IMR-90 (cell line): ENCODE measurements around the gene PMEPA1. TPM values are rescaled to one million over a fixed set of nuclear protein-coding genes. Genes with fewer than 3 reads are reported as not detected.

ENCODE experiments used
- ATAC-seq: fragments of 200-7000 bp; cut with Tn5 transposase; 2 replicates; pipeline ENCODE4 v1.9.1; 2020; ENCODE audit warnings: low read depth, mild to moderate bottlenecking, moderate library complexity
- BruUV-seq: library from RNA; stranded (reverse); fragments of 400-500 nt; replicated peaks from 2 replicates; lab custom pipeline; 2021; lab: Mats Ljungman, UMichigan
- CTCF ChIA-PET: fragments of 300-600 bp; formaldehyde crosslinking; extraction: SDS; loops from one replicate; lab custom pipeline; 2021; ENCODE audit warnings: antibody characterized with exemption; lab: Yijun Ruan, JAX
- POLR2A ChIA-PET: fragments of 300-600 bp; sonication (Branson Sonifier 250); formaldehyde crosslinking; loops from one replicate; lab custom pipeline; 2022; ENCODE audit warnings: antibody characterized with exemption; ENCODE audit not compliant: unreplicated experiment; lab: Charles Lee
- DNase-seq: peaks from one replicate; pipeline ENCODE4 v3.0.0; 2013
- H2AFZ ChIP-seq: replicated peaks from 2 replicates; pipeline ENCODE3; 2013; ENCODE audit warnings: low read length, mild to moderate bottlenecking; ENCODE audit not compliant: poor library complexity
- H2AK5ac ChIP-seq: 2 replicates; pipeline ENCODE4 v1.6.1; 2013; ENCODE audit warnings: low read depth, low read length, inconsistent platforms
- H2AK9ac ChIP-seq: replicated peaks from 2 replicates; pipeline ENCODE3; 2013; ENCODE audit warnings: mild to moderate bottlenecking, low read depth, low read length, moderate library complexity; ENCODE audit not compliant: poor library complexity
- H2BK120ac ChIP-seq: 2 replicates; pipeline ENCODE4 v1.6.1; 2013; ENCODE audit warnings: low read depth, low read length, inconsistent platforms
- H2BK15ac ChIP-seq: 3 replicates; pipeline ENCODE4 v1.6.1; 2013; ENCODE audit warnings: low read depth, low read length, inconsistent platforms
- H2BK20ac ChIP-seq: 2 replicates; pipeline ENCODE4 v1.6.1; 2013; ENCODE audit warnings: low read depth, mild to moderate bottlenecking, inconsistent platforms, low read length, moderate library complexity
- H2BK5ac ChIP-seq: 2 replicates; pipeline ENCODE4 v1.6.1; 2013; ENCODE audit warnings: mild to moderate bottlenecking, low read depth, low read length, inconsistent platforms; ENCODE audit not compliant: poor library complexity, severe bottlenecking
- H3K14ac ChIP-seq: replicated peaks from 2 replicates; pipeline ENCODE4 v1.6.1; 2013; ENCODE audit warnings: low read depth, low read length, inconsistent platforms
- H3K18ac ChIP-seq: 2 replicates; pipeline ENCODE4 v1.6.1; 2013; ENCODE audit warnings: low read depth, low read length, control low read depth
- H3K23ac ChIP-seq: 2 replicates; pipeline ENCODE4 v1.6.1; 2013; ENCODE audit warnings: low read depth, low read length, inconsistent platforms
- H3K27ac ChIP-seq: 2 replicates; pipeline ENCODE4 v1.5.1; 2013; ENCODE audit warnings: mild to moderate bottlenecking, control low read depth, low read length; ENCODE audit not compliant: insufficient read depth
- H3K27me3 ChIP-seq: 2 replicates; pipeline ENCODE4 v1.6.1; 2013; ENCODE audit warnings: low read length; ENCODE audit not compliant: control insufficient read depth, insufficient read depth
- H3K36me3 ChIP-seq: 2 replicates; pipeline ENCODE4 v1.6.1; 2013; ENCODE audit warnings: low read length, mixed read lengths; ENCODE audit not compliant: control insufficient read depth, insufficient read depth
- H3K4ac ChIP-seq: 2 replicates; pipeline ENCODE4 v1.6.1; 2013; ENCODE audit warnings: low read depth, low read length, inconsistent platforms
- H3K4me1 ChIP-seq: 2 replicates; pipeline ENCODE4 v1.6.1; 2013; ENCODE audit warnings: low read length, mixed read lengths; ENCODE audit not compliant: control insufficient read depth, insufficient read depth
- H3K4me2 ChIP-seq: 2 replicates; pipeline ENCODE4 v1.6.1; 2013; ENCODE audit warnings: low read depth, mild to moderate bottlenecking, control low read depth, low read length, moderate library complexity
- H3K4me3 ChIP-seq: 2 replicates; pipeline ENCODE4 v1.5.1; 2013; ENCODE audit warnings: low read depth, mild to moderate bottlenecking, control low read depth, low read length, moderate library complexity; ENCODE audit not compliant: insufficient read depth
- H3K56ac ChIP-seq: 2 replicates; pipeline ENCODE4 v1.6.1; 2013; ENCODE audit warnings: low read length, inconsistent platforms; ENCODE audit not compliant: insufficient read depth; ENCODE audit errors: extremely low read depth
- H3K79me1 ChIP-seq, 2 experiments: 2 replicates each; pipeline ENCODE4 v1.6.1; 2013; ENCODE audit warnings: low read length in 2 of 2, inconsistent platforms in 1 of 2, low read depth in 1 of 2
- H3K9ac ChIP-seq: 2 replicates; pipeline ENCODE4 v1.6.1; 2013; ENCODE audit warnings: low read depth, low read length, control low read depth
- H3K9me1 ChIP-seq: 2 replicates; pipeline ENCODE4 v1.6.1; 2013; ENCODE audit warnings: low read length, inconsistent platforms; ENCODE audit not compliant: insufficient read depth
- H3K9me3 ChIP-seq: 2 replicates; pipeline ENCODE4 v1.6.1; 2013; ENCODE audit warnings: low read length; ENCODE audit not compliant: control insufficient read depth, insufficient read depth
- H4K20me1 ChIP-seq: 2 replicates; pipeline ENCODE4 v1.6.1; 2013; ENCODE audit warnings: low read length, inconsistent platforms; ENCODE audit not compliant: insufficient read depth
- H4K5ac ChIP-seq: 2 replicates; pipeline ENCODE4 v1.6.1; 2013; ENCODE audit warnings: mild to moderate bottlenecking, low read depth, low read length, control low read depth
- H4K8ac ChIP-seq, 2 experiments: 2 replicates each; pipeline ENCODE4 v1.6.1; 2013; ENCODE audit warnings: low read depth in 2 of 2, low read length in 2 of 2, control low read depth in 1 of 2, inconsistent platforms in 1 of 2
- H4K91ac ChIP-seq: 2 replicates; pipeline ENCODE4 v1.6.1; 2013; ENCODE audit warnings: low read depth, low read length, inconsistent platforms; ENCODE audit not compliant: insufficient read depth
- BHLHE40 ChIP-seq: fragments of 150-350 bp; IDR thresholded peaks from 2 replicates; pipeline ENCODE4 v1.6.1; 2016; ENCODE audit warnings: mild to moderate bottlenecking, low read depth, low read length
- CEBPB ChIP-seq: IDR thresholded peaks from 2 replicates; pipeline ENCODE4 v1.6.1; 2012; ENCODE audit warnings: low read depth, low read length, improper control_type of control experiment
- CHD1 ChIP-seq: IDR thresholded peaks from 2 replicates; pipeline ENCODE4 v1.6.1; 2012; ENCODE audit warnings: low read depth, low read length, improper control_type of control experiment
- FOS ChIP-seq: fragments of 150-350 bp; IDR thresholded peaks from 2 replicates; pipeline ENCODE4 v1.6.1; 2016; ENCODE audit warnings: low read depth, low read length
- MAFK ChIP-seq: IDR thresholded peaks from 2 replicates; pipeline ENCODE4 v1.6.1; 2012; ENCODE audit warnings: low read depth, low read length, improper control_type of control experiment
- MXI1 ChIP-seq: IDR thresholded peaks from 2 replicates; pipeline ENCODE4 v1.6.1; 2012; ENCODE audit warnings: low read depth, mild to moderate bottlenecking, low read length, moderate library complexity, borderline replicate concordance
- POLR2A ChIP-seq: IDR thresholded peaks from 2 replicates; pipeline ENCODE4 v1.6.1; 2012; ENCODE audit warnings: mild to moderate bottlenecking, low read depth, low read length
- RCOR1 ChIP-seq: IDR thresholded peaks from 2 replicates; pipeline ENCODE4 v1.6.1; 2012; ENCODE audit warnings: mild to moderate bottlenecking, low read length, improper control_type of control experiment; ENCODE audit not compliant: insufficient replicate concordance
- RFX5 ChIP-seq: IDR thresholded peaks from 2 replicates; pipeline ENCODE4 v1.8.0; 2012; ENCODE audit warnings: low read depth, mild to moderate bottlenecking, low read length, moderate library complexity
- SMC3 ChIP-seq: fragments of 150-350 bp; IDR thresholded peaks from 2 replicates; pipeline ENCODE4 v1.6.1; 2016; ENCODE audit warnings: low read depth, mild to moderate bottlenecking, antibody characterized with exemption, low read length, moderate library complexity
- WGBS, 2 experiments: methylation state at CpG; one replicate each; pipeline versions ENCODE4 v1.1.5 to v1.1.7; 2013; ENCODE audit warnings: missing lambda C conversion rate in 2 of 2; ENCODE audit not compliant: insufficient read length in 1 of 2; ENCODE audit errors: extremely low coverage in 2 of 2; 5-methylcytosine and 5-hydroxymethylcytosine counted together
- dilution Hi-C: fragments of 300-500 bp; cut with HindIII; formaldehyde crosslinking; loops from one replicate; pipeline ENCODE4 v1.14.3; 2018; ENCODE audit warnings: low sequenced_read_pairs; ENCODE audit not compliant: unreplicated experiment
- in situ Hi-C: fragments of 300-500 bp; cut with MboI; formaldehyde crosslinking; loops from 3 replicates; pipeline ENCODE4 v1.14.3; 2019; ENCODE audit warnings: low sequenced_read_pairs, inconsistent platforms, mixed read lengths
- intact Hi-C: fragments of 100-400 bp; cut with micrococcal nuclease; formaldehyde crosslinking; loops from 2 replicates; pipeline ENCODE4 v1.10.0; 2022
- polyA plus RNA-seq, 3 experiments: library from polyadenylated mRNA; depleted of rRNA; stranded (reverse); fragments of >200 nt; gene quantifications; 2 replicates each; pipeline ENCODE4 v1.2.3, GENCODE V29; 2012; ENCODE audit warnings: low replicate concordance in 1 of 3
- total RNA-seq: library from RNA; depleted of rRNA; stranded (reverse); fragments of >200 nt; gene quantifications from 2 replicates; pipeline ENCODE4 v1.2.3, GENCODE V29; 2012
- TF ChIP-seq, protein P1 (sequence below): fragments of 150-350 bp; IDR thresholded peaks from 2 replicates; pipeline ENCODE4 v1.6.1; 2016; ENCODE audit warnings: low read depth, mild to moderate bottlenecking, low read length, moderate library complexity, borderline replicate concordance

PMEPA1 gene
- total and polyA plus RNA-seq, 2 of the 4 experiments (the other 2 are of a cell fraction), result 2.0 to 6.9 TPM

DNA sequence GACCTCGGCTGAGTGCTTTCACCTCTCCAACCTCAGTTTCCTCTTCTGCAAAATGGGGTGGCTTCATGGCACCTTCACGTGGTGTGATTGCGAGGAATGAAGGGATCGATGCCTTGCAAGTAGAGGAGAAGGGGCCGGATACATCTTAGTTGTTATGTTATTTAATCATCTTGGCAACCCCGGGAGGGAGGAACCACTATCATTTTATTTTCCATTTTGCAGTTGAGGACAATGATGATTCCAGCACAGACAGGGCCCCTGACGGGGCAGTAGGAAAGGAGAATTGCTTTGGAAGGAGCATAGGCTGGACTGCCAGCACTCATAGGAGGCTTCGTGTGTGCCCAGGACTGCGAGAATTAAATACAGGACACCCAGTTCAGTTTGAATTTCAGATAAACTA, 2.5 kb upstream of the PMEPA1 start:
- H2BK20ac ChIP-seq, result no peak overlapping the region
- H3K4me1 ChIP-seq, result peaks cover 18% of the 10 kb centered on the region
- H2BK15ac ChIP-seq, result no peak overlapping the region
- no peak for TF ChIP-seq RCOR1
- no peak for TF ChIP-seq RFX5
- no peak for TF ChIP-seq MXI1
- TF ChIP-seq MAFK, result no peak
- no peak for TF ChIP-seq SMC3
- TF ChIP-seq FOS, result no peak
- TF ChIP-seq, protein P1, sequence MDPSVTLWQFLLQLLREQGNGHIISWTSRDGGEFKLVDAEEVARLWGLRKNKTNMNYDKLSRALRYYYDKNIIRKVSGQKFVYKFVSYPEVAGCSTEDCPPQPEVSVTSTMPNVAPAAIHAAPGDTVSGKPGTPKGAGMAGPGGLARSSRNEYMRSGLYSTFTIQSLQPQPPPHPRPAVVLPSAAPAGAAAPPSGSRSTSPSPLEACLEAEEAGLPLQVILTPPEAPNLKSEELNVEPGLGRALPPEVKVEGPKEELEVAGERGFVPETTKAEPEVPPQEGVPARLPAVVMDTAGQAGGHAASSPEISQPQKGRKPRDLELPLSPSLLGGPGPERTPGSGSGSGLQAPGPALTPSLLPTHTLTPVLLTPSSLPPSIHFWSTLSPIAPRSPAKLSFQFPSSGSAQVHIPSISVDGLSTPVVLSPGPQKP, result no peak
- no peak for TF ChIP-seq POLR2A
- TF ChIP-seq CEBPB, result no peak
- no peak for TF ChIP-seq BHLHE40
- no peak for TF ChIP-seq CHD1
- in situ Hi-C loops, result no loop called here
- H4K91ac ChIP-seq, result no peak overlapping the region
- H4K8ac ChIP-seq, result no peak overlapping the region
- no peak overlapping the region for H2BK120ac ChIP-seq
- H2AK9ac ChIP-seq, result no peak overlapping the region
- no peak overlapping the region for H3K56ac ChIP-seq
- peaks cover 21% of the 10 kb centered on the region for H3K9me1 ChIP-seq
- peaks cover 15% of the 10 kb centered on the region for H4K20me1 ChIP-seq
- no peak overlapping the region for H3K4me3 ChIP-seq
- no peak overlapping the region for H3K4ac ChIP-seq
- POLR2A ChIA-PET, result no interaction called here
- no TSS peak for BruUV-seq
- no peak overlapping the region for H3K27ac ChIP-seq
- no peak for DNase-seq
- H3K27me3 ChIP-seq, result no peaks in the 10 kb centered on the region
- ATAC-seq, result no peak
- H3K14ac ChIP-seq, result no peak overlapping the region
- H2BK5ac ChIP-seq, result no peak overlapping the region
- dilution Hi-C loops, result no loop called here
- H4K5ac ChIP-seq, result no peak overlapping the region
- H3K18ac ChIP-seq, result no peak overlapping the region
- WGBS, 2 experiments, result no CpG with 5 or more reads among the region's 9 CpGs
- H3K36me3 ChIP-seq, result no peaks in the 10 kb centered on the region
- H3K4me2 ChIP-seq, result no peak overlapping the region
- H3K9ac ChIP-seq, result no peak overlapping the region
- intact Hi-C loops, result no loop called here
- H3K23ac ChIP-seq, result no peak overlapping the region
- no peak overlapping the region for H2AK5ac ChIP-seq
- H2AFZ ChIP-seq, result no peak overlapping the region
- peaks cover 6 to 20% of the 10 kb centered on the region in 2 experiments; a peak in 3 of 4 replicates for H3K79me1 ChIP-seq
- CTCF ChIA-PET, result no interaction called here
- H3K9me3 ChIP-seq, result no peaks in the 10 kb centered on the region
